ENCODE data around the gene CLEC3B. TPM values are rescaled to one million over a fixed set of nuclear protein-coding genes. Genes with fewer than 3 reads are reported as not detected.

Gene CLEC3B
- total and polyA plus RNA-seq, 10 of the 15 experiments (the other 5 are each of a cell fraction or from before 2014, with no cell fraction given), result 0.23 TPM; not detected in 9

DNA sequence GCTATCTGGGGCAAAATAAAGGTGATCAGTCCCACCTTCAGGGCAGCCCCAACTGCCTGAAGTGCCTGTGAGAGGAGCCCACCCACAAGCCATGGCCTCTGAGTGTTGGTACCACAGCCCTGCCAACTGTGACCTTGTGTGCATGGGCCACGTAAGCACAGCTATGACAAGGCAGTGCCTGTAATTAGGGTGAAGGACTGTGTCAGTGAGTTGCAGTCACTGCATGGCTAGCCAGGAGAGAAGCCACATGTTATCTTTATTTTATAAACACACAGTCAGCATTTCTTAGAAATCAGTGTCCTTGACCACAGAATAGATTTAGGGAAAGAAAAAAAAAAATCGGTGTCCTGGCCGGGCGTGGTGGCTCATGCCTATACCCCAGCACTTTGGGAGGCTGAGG is 25.3 kb upstream of the CLEC3B start:
- Histone ChIP-seq H3K27ac (ENCODE audit: control insufficient read depth, insufficient read depth) (no peak overlapping the region), H3K27me3 (replicated peaks in 1 of 2; ENCODE audit: control insufficient read depth in 2 of 2, insufficient read depth in 2 of 2, low read length in 1 of 2) (no peaks in the 10 kb centered on the region), H3K79me2 (ENCODE audit: control insufficient read depth, insufficient read depth, low read length) (no peaks in the 10 kb centered on the region), H3K4me2 (ENCODE audit: control insufficient read depth, insufficient read depth) (no peak overlapping the region), H3K9me3 (replicated peaks; ENCODE audit: control insufficient read depth, insufficient read depth, low read length) (no peaks in the 10 kb centered on the region), H4K20me1 (ENCODE audit: control insufficient read depth, insufficient read depth) (no peaks in the 10 kb centered on the region), H3K4me1 (ENCODE audit: control insufficient read depth, insufficient read depth, low read length) (no peaks in the 10 kb centered on the region), H3K4me3 (no peak overlapping the region), H3K36me3 (ENCODE audit: control insufficient read depth in 2 of 2, insufficient read depth in 2 of 2, low read length in 1 of 2) (peaks cover 25 to 51% of the 10 kb centered on the region in 2 experiments), H3K9ac (ENCODE audit: control insufficient read depth, insufficient read depth, low read length) (no peak overlapping the region), H2AFZ (ENCODE audit: control insufficient read depth, low read depth, low read length) (no peak overlapping the region)
- ATAC-seq, result no peak
- intact Hi-C loops (cut with micrococcal nuclease; ENCODE audit: unreplicated experiment) (no loop called here), in situ Hi-C loops (cut with MboI) (no loop called here)
- TF ChIP-seq RUNX3 (IDR thresholded peaks at IDR 0.05; ENCODE audit: low read length) (no peak), RFX5 (IDR thresholded peaks at IDR 0.05; ENCODE audit: low read depth, low read length) (no peak), CBFB (IDR thresholded peaks at IDR 0.05; ENCODE audit: low read depth) (no peak), HDGF (IDR thresholded peaks at IDR 0.05) (no peak), ZNF217 (IDR thresholded peaks at IDR 0.05) (no peak), SMC3 (IDR thresholded peaks at IDR 0.05; ENCODE audit: borderline replicate concordance, low read length) (no peak), NR2C2 (IDR thresholded peaks at IDR 0.05; ENCODE audit: borderline replicate concordance, control insufficient read depth, insufficient read length, low read depth) (no peak), NR2F1 (conservative IDR thresholded peaks at IDR 0.05) (no peak)
- TF ChIP-seq, protein P1, sequence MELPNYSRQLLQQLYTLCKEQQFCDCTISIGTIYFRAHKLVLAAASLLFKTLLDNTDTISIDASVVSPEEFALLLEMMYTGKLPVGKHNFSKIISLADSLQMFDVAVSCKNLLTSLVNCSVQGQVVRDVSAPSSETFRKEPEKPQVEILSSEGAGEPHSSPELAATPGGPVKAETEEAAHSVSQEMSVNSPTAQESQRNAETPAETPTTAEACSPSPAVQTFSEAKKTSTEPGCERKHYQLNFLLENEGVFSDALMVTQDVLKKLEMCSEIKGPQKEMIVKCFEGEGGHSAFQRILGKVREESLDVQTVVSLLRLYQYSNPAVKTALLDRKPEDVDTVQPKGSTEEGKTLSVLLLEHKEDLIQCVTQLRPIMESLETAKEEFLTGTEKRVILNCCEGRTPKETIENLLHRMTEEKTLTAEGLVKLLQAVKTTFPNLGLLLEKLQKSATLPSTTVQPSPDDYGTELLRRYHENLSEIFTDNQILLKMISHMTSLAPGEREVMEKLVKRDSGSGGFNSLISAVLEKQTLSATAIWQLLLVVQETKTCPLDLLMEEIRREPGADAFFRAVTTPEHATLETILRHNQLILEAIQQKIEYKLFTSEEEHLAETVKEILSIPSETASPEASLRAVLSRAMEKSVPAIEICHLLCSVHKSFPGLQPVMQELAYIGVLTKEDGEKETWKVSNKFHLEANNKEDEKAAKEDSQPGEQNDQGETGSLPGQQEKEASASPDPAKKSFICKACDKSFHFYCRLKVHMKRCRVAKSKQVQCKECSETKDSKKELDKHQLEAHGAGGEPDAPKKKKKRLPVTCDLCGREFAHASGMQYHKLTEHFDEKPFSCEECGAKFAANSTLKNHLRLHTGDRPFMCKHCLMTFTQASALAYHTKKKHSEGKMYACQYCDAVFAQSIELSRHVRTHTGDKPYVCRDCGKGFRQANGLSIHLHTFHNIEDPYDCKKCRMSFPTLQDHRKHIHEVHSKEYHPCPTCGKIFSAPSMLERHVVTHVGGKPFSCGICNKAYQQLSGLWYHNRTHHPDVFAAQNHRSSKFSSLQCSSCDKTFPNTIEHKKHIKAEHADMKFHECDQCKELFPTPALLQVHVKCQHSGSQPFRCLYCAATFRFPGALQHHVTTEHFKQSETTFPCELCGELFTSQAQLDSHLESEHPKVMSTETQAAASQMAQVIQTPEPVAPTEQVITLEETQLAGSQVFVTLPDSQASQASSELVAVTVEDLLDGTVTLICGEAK (IDR thresholded peaks at IDR 0.05; ENCODE audit: borderline replicate concordance), result no peak
- TF ChIP-seq, protein P2, sequence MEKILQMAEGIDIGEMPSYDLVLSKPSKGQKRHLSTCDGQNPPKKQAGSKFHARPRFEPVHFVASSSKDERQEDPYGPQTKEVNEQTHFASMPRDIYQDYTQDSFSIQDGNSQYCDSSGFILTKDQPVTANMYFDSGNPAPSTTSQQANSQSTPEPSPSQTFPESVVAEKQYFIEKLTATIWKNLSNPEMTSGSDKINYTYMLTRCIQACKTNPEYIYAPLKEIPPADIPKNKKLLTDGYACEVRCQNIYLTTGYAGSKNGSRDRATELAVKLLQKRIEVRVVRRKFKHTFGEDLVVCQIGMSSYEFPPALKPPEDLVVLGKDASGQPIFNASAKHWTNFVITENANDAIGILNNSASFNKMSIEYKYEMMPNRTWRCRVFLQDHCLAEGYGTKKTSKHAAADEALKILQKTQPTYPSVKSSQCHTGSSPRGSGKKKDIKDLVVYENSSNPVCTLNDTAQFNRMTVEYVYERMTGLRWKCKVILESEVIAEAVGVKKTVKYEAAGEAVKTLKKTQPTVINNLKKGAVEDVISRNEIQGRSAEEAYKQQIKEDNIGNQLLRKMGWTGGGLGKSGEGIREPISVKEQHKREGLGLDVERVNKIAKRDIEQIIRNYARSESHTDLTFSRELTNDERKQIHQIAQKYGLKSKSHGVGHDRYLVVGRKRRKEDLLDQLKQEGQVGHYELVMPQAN (conservative IDR thresholded peaks at IDR 0.05), result no peak
- 100% methylated on average over 4 of the region's 4 CpGs for WGBS (ENCODE audit: insufficient coverage, insufficient replicate concordance, low lambda C conversion rate, missing lambda C conversion rate)
- no TSS peak for BruUV-seq (replicated peaks)
- ChIA-PET RAD21 (ENCODE audit: unreplicated experiment) (no interaction called here), CTCF (interaction anchor here (0.6 to 1.4 kb wide), 6 partner anchors 8 to 88 kb away, joined by 3 to 6 read pairs (median 3); no protein-coding TSS in a partner anchor), POLR2A (no interaction called here), SMC1A (ENCODE audit: uncharacterized antibody, unreplicated experiment) (interaction anchor here (1.1 to 1.4 kb wide), 3 partner anchors 11 to 37 kb away, joined by 4 to 5 read pairs (median 5); no protein-coding TSS in a partner anchor)
- FAIRE-seq, result no peak
- no peak for DNase-seq (ENCODE audit: low read depth, low spot score)
